Calu3 (cell line): Measurements from ENCODE around the gene LMO1. TPM values are rescaled to one million over a fixed set of nuclear protein-coding genes. Genes with fewer than 3 reads are reported as not detected.

Source experiments
- BruUV-seq: library from RNA; stranded (reverse); fragments of 400-500 nt; replicated peaks from 2 replicates; lab custom pipeline; 2021; lab: Mats Ljungman, UMichigan
- CTCF ChIA-PET: fragments of 300-600 bp; sonication (Branson Sonifier 250); formaldehyde crosslinking; loops from one replicate; lab custom pipeline; 2022; ENCODE audit warnings: antibody characterized with exemption; lab: Charles Lee
- DNase-seq: peaks from one replicate; pipeline ENCODE4 v3.0.0; 2022
- H3K27ac Mint-ChIP-seq: one replicate; pipeline ENCODE4 v1.8.0; 2022; ENCODE audit warnings: mixed read lengths; ENCODE audit not compliant: unreplicated experiment
- H3K27me3 Mint-ChIP-seq: one replicate; pipeline ENCODE4 v1.8.0; 2022; ENCODE audit warnings: mixed read lengths; ENCODE audit not compliant: unreplicated experiment
- H3K36me3 Mint-ChIP-seq: one replicate; pipeline ENCODE4 v1.8.0; 2022; ENCODE audit warnings: mild to moderate bottlenecking, moderate library complexity, mixed read lengths; ENCODE audit not compliant: insufficient read depth, unreplicated experiment
- H3K4me1 Mint-ChIP-seq: one replicate; pipeline ENCODE4 v1.8.0; 2022; ENCODE audit warnings: mild to moderate bottlenecking, low read depth, mixed read lengths; ENCODE audit not compliant: unreplicated experiment
- H3K4me3 Mint-ChIP-seq: one replicate; pipeline ENCODE4 v1.8.0; 2022; ENCODE audit warnings: mild to moderate bottlenecking, low read depth, moderate library complexity, mixed read lengths; ENCODE audit not compliant: unreplicated experiment
- H3K9me3 Mint-ChIP-seq: one replicate; pipeline ENCODE4 v1.8.0; 2022; ENCODE audit warnings: low read depth, mixed read lengths; ENCODE audit not compliant: unreplicated experiment
- intact Hi-C: fragments of 100-400 bp; cut with micrococcal nuclease; formaldehyde crosslinking; loops from one replicate; pipeline ENCODE4 v1.10.0; 2022; ENCODE audit not compliant: unreplicated experiment
- total RNA-seq: library from RNA; stranded (reverse); gene quantifications from 2 replicates; pipeline ENCODE4 v1.2.3, GENCODE V29; 2022
- TF ChIP-seq, protein P1 (sequence below): fragments of 200-600 bp; IDR thresholded peaks from one replicate; pipeline ENCODE4 v1.8.0; 2022; ENCODE audit warnings: antibody characterized with exemption; ENCODE audit not compliant: unreplicated experiment

The LMO1 gene
- total RNA-seq, 1 experiment from 2014 or later = not detected

DNA sequence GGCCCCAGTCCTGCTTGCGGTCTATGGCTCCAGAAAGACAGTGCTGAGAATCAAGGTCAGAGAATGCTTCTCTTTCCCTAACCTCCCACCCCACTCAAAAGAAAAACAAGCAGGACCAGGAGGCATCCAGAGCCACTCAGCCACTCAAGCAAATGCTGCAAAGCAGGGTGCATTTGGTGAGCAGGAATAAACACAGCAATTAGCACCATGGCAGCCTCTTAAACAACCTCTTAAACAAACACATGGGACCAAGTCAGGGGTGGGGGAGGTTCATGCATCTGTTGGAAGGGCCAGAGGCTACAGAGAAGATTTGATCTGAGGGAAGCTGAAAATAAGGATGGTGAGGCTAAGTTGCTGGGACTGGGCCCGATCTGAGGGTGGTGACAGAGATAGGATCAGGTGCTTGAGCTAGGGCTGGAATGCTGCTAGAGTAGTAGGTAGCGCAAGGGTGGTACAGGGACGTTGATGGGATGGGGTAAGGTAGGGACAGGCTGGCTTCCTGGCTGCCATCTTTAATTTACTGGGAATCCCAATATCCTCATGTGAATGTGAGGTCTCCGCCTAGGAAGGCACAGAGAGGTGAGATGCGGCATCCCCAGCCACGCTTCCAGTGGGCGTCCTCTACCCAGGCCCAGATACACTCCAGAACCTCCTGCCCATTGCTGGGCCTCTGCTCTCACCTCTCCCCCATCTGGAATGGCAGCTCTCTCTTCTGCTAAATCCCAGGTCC, 26.6 kb upstream of the LMO1 start:
- Mint-ChIP-seq H3K27ac (no peak overlapping the region), H3K27me3 (peaks cover 42% of the 10 kb centered on the region), H3K4me1 (no peaks in the 10 kb centered on the region), H3K9me3 (no peaks in the 10 kb centered on the region), H3K4me3 (no peak overlapping the region), H3K36me3 (no peaks in the 10 kb centered on the region)
- intact Hi-C loops = no loop called here
- TF ChIP-seq, protein P1, sequence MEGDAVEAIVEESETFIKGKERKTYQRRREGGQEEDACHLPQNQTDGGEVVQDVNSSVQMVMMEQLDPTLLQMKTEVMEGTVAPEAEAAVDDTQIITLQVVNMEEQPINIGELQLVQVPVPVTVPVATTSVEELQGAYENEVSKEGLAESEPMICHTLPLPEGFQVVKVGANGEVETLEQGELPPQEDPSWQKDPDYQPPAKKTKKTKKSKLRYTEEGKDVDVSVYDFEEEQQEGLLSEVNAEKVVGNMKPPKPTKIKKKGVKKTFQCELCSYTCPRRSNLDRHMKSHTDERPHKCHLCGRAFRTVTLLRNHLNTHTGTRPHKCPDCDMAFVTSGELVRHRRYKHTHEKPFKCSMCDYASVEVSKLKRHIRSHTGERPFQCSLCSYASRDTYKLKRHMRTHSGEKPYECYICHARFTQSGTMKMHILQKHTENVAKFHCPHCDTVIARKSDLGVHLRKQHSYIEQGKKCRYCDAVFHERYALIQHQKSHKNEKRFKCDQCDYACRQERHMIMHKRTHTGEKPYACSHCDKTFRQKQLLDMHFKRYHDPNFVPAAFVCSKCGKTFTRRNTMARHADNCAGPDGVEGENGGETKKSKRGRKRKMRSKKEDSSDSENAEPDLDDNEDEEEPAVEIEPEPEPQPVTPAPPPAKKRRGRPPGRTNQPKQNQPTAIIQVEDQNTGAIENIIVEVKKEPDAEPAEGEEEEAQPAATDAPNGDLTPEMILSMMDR = no peak
- BruUV-seq = no TSS peak
- no peak for DNase-seq
- CTCF ChIA-PET = interaction anchor here (1.1 kb wide), 1 partner anchor 26 kb away, joined by 3 read pairs; the partner anchor contains the start of gene LMO1

DNA sequence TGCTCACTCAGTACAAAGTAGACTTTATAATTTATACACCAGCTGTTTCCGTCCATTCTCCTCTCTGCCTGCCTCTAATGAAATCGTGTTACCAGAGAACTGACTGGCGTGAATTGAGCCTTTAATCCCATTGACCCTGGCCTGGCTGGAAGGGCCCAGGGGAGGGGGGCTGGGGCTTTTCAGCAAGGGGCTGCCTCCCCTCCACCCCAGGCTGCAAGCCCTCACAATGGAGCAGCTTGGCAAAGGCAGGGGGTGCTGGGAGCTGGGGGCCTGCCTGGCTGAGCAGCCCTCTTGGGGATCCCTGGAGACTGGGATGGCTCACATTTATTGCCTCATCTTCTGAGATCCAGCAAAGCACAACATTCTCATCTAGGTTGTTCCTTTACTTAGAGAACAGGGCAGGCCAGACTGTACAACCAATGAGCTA, 25.8 kb upstream of the LMO1 start:
- TF ChIP-seq, protein P1 = no peak
- H3K36me3 Mint-ChIP-seq = no peaks in the 10 kb centered on the region
- no peak for DNase-seq
- no peak overlapping the region for H3K4me3 Mint-ChIP-seq
- peaks cover 49% of the 10 kb centered on the region for H3K27me3 Mint-ChIP-seq
- CTCF ChIA-PET = no interaction called here
- H3K27ac Mint-ChIP-seq = no peak overlapping the region
- intact Hi-C loops = no loop called here
- H3K9me3 Mint-ChIP-seq = no peaks in the 10 kb centered on the region
- no TSS peak for BruUV-seq
- H3K4me1 Mint-ChIP-seq = no peaks in the 10 kb centered on the region

DNA sequence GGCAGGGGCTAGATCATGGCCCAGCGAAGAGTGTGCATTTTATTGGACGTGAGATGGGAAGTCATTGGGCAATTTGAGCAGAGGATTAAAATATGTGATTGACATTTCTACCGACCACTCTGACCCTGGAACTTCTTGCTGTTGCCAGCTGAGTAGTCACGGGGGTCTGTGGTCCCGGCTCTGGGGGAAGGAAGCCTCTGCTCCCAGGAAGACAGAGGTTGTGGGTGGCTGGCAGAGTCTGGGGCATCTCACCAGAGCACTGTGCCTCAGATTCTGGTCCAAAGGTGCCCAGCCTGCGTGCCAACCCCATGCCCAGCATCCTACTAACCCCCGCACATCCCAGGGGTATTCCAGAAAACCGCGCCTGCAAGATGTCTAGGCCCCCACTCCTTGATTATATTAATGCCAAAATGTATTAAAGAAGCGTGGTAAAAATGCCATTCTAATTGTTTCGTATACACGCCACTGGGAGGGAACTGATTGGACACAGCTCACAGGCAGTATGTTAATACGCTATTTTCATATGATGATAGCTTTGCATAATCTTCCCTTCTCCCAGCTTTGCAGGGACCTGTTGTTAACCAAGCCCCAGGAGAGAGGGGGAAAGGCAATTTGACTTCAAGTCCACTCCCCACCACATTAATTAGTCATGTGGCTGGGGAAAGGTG, 25.3 kb upstream of the LMO1 start:
- intact Hi-C loops = no loop called here
- peaks cover 55% of the 10 kb centered on the region for H3K27me3 Mint-ChIP-seq
- CTCF ChIA-PET = no interaction called here
- TF ChIP-seq, protein P1 = no peak
- no peaks in the 10 kb centered on the region for H3K4me1 Mint-ChIP-seq
- no peak overlapping the region for H3K27ac Mint-ChIP-seq
- DNase-seq = no peak
- no peak overlapping the region for H3K4me3 Mint-ChIP-seq
- no peaks in the 10 kb centered on the region for H3K9me3 Mint-ChIP-seq
- no TSS peak for BruUV-seq
- no peaks in the 10 kb centered on the region for H3K36me3 Mint-ChIP-seq

DNA sequence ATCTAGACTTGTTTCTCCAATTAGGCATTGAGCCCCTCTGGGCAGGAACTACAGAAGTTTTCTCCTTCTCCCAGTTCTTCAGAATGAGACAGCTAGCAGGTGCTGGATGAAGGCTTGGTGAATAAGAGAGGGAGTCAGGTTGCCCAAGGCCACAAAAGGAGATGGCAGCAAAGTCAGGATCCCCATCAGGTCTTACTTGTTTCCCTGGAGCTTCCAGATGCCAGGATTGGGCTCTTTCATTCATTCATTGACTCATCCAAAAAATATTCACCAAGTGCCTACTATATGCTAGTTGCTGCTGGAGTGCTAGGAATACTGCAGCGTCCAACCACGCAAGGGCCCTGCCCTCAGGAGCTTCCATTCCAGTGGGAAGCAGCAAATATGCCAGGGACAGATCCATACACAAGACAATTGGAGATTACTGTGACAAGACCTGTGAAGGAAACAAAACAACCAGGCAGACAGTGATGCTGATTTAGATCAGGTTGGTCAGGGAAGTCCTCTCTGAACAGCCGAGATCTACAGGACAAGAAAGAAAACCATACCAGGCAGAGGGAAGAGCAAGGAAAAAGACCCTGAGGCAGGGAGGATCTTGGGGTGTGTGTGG, 24.6 kb upstream of the LMO1 start:
- intact Hi-C loops = no loop called here
- DNase-seq = no peak
- H3K27me3 Mint-ChIP-seq = peaks cover 57% of the 10 kb centered on the region
- no peaks in the 10 kb centered on the region for H3K36me3 Mint-ChIP-seq
- no peak overlapping the region for H3K27ac Mint-ChIP-seq
- H3K4me3 Mint-ChIP-seq = no peak overlapping the region
- BruUV-seq = no TSS peak
- CTCF ChIA-PET = no interaction called here
- no peaks in the 10 kb centered on the region for H3K4me1 Mint-ChIP-seq
- no peaks in the 10 kb centered on the region for H3K9me3 Mint-ChIP-seq
- TF ChIP-seq, protein P1 = no peak
